GM12892 (cell line): ENCODE measurements around the gene OPN3.

Experiments used
- DNase-seq: peaks from one replicate; pipeline ENCODE4 v3.0.0; 2011; ENCODE audit not compliant: insufficient read length
- FAIRE-seq: peaks from 2 replicates; lab custom pipeline; 2011; peaks lifted over from hg19 to GRCh38; lab: Jason Lieb, UNC
- POLR2A ChIP-seq: IDR thresholded peaks from 2 replicates; pipeline ENCODE4 v1.6.1; 2011; ENCODE audit warnings: low read depth, low read length, control low read depth
- POLR2AphosphoS5 ChIP-seq: IDR thresholded peaks from 2 replicates; pipeline ENCODE4 v1.6.1; 2011; ENCODE audit warnings: low read depth, low read length, control low read depth
- TAF1 ChIP-seq: IDR thresholded peaks from 2 replicates; pipeline ENCODE4 v1.6.1; 2011; ENCODE audit warnings: low read depth, mild to moderate bottlenecking, control low read depth, low read length, borderline replicate concordance

OPN3 gene

DNA sequence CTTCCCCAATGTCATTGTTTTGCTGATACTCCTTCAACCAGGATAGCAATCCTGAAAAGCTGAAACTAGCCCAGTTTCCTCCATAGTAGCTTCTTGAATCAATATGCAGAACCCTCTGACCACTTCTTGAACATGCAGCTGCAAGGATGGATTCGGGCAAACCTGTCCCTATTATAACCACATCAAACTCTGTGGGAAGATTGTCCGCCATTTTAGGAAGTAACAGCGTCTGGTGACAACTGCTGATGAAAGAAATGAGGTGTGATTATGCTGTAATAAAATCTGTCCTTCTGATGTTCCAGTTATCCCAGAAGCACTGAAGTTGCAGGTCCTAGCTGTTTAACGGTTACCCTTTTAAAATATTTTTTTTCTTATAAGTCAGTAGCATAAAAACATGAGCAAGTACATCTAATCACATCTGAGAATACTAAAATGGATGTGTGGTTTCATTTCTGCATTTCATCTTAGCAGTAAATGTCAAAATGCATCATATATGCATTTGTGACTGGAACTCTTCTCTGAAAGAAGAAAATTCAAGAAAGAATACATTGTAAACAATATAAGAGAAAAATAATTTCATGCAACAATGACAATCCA, 4.5 kb downstream of the OPN3 start:
- peak; percentile 80 for FAIRE-seq
- TF ChIP-seq POLR2AphosphoS5 (no peak), TAF1 (no peak), POLR2A (no peak)

GRCh38 chr1:241632987-241633386, 7.2 kb downstream of the OPN3 start:
- no peak for FAIRE-seq
- TF ChIP-seq POLR2A (no peak), TAF1 (no peak), POLR2AphosphoS5 (no peak)
- DNase-seq = no peak

More for the DNA sequence above, 4.5 kb downstream of the OPN3 start:
- DNase-seq = no peak

- no peak for TF ChIP-seq TAF1
- no peak for TF ChIP-seq POLR2A
- TF ChIP-seq POLR2AphosphoS5 = no peak
These were observed 8.5 kb downstream of the OPN3 start for GRCh38 chr1:241631674-241632073.

GRCh38 chr1:241630899-241631298, 9.3 kb downstream of the OPN3 start:
- FAIRE-seq (no peak), DNase-seq (no peak)
- no peak for TF ChIP-seq POLR2AphosphoS5
- TF ChIP-seq TAF1 = no peak
- TF ChIP-seq POLR2A = no peak

More at GRCh38 chr1:241631674-241632073, 8.5 kb downstream of the OPN3 start:
- DNase-seq = no peak
- peak; percentile 54 for FAIRE-seq

- FAIRE-seq (no peak), DNase-seq (no peak)
- TF ChIP-seq TAF1 = no peak
- no peak for TF ChIP-seq POLR2AphosphoS5
- no peak for TF ChIP-seq POLR2A
These were observed 9.7 kb downstream of the OPN3 start for GRCh38 chr1:241630476-241630875.

DNA sequence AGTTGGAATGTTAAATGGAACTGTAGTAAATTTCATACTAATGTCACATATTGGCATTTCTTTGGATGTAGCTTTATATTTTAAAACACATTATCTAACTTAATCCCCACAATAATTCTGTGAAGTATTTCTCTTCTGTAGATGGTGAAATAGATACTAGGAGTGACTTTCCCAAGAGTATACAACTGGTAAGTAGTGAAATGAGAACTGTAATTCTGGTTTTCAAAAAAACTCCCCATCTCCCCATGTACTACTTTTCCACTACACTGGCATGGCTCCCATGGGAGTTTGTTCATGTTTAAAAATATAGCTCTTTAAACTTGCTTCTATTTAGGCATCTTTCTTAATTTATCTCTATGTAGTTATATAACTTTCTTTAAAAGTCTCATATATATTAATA, 10.2 kb downstream of the OPN3 start:
- FAIRE-seq (no peak), DNase-seq (no peak)
- TF ChIP-seq POLR2AphosphoS5 = no peak
- TF ChIP-seq TAF1 = no peak
- TF ChIP-seq POLR2A = no peak

GRCh38 chr1:241627453-241628259, 12.5 kb downstream of the OPN3 start:
- TF ChIP-seq POLR2A (no peak), POLR2AphosphoS5 (no peak), TAF1 (no peak)
- DNase-seq (no peak), FAIRE-seq (peak; percentile 75)

DNA sequence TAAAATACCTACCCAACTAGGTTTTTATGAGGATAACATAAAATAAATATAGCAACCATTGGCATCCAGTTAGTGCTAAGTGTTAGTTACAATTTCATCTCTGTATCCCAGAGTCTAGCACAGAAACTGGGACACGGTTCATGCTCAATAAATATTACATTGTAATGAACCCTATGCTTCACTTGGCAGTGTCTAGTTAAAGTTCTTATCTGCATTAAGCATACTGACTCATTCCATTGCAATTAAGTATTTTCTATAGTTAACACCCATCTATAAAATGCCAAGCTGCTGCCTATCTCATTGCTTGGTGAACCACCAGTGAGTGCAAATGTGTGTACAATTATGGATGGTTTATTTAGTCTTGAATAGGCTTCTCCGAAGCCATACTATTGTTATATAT, 15.2 kb downstream of the OPN3 start:
- FAIRE-seq (no peak), DNase-seq (no peak)
- no peak for TF ChIP-seq POLR2A
- no peak for TF ChIP-seq POLR2AphosphoS5
- no peak for TF ChIP-seq TAF1

- FAIRE-seq (no peak), DNase-seq (no peak)
- no peak for TF ChIP-seq POLR2A
- TF ChIP-seq TAF1 = no peak
- TF ChIP-seq POLR2AphosphoS5 = no peak
These were observed 17.5 kb downstream of the OPN3 start for GRCh38 chr1:241622669-241623068.

GRCh38 chr1:241617426-241617825, 22.7 kb downstream of the OPN3 start:
- FAIRE-seq (no peak), DNase-seq (no peak)
- no peak for TF ChIP-seq TAF1
- TF ChIP-seq POLR2AphosphoS5 = no peak
- TF ChIP-seq POLR2A = no peak

DNA sequence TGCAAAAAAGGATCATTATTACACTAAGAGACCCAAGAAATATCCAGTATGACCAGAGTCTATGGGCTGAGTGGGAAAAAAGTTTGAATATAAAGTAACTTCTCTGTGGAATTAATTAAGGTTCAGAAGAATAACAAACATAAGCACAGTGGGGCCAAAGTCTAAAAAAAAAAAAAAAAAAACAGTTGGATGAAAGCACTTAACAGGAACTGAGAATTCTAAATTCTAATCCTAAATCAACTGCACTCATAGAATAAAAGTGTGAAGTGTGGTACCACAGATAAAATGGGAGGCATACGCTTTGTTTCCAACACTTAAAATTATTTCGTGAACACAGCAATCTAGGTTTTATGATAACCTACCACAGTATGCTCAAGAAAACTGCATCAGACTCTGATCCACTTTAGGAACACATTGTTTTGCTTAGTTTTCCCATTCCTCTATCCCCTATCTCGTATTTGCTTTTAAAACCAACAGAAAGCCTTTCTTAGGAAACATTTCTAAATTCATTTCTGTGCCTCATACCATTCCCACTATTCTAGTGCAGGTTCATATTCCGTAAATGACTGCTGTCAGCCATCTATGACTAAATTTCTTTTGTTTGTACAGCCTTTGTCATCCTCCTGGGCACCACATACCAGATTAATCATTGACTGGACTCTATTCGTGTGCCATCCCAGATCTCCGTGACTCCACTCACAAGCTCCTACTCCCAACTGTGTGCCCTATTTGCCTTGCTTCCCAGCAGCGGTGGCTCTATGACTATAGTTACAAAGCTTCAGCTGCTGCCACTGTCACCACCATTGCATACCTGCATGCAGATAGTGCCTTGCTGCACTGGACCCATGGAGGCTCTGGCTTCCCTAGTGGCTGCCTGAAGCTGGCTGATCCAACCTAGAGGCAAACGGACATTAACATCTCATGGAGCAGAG, 24.9 kb downstream of the OPN3 start:
- FAIRE-seq = no peak
- no peak for DNase-seq
- TF ChIP-seq TAF1 (no peak), POLR2A (no peak), POLR2AphosphoS5 (no peak)
